HUES48 (cell line): ENCODE results near the gene CTDP1.

Experiments
- H3K27ac ChIP-seq: one replicate; pipeline ENCODE4 v1.7.0; 2013; ENCODE audit warnings: low read depth, low read length, inconsistent platforms
- H3K27me3 ChIP-seq: 2 replicates; pipeline ENCODE4 v1.6.1; 2013; ENCODE audit warnings: mild to moderate bottlenecking, low read length; ENCODE audit not compliant: control insufficient read depth, insufficient read depth
- H3K36me3 ChIP-seq: 2 replicates; pipeline ENCODE4 v1.6.1; 2013; ENCODE audit warnings: low read length; ENCODE audit not compliant: control insufficient read depth, insufficient read depth
- H3K4me1 ChIP-seq: 2 replicates; pipeline ENCODE4 v1.6.1; 2013; ENCODE audit warnings: mild to moderate bottlenecking, low read length; ENCODE audit not compliant: control insufficient read depth, insufficient read depth
- H3K4me3 ChIP-seq: 2 replicates; pipeline ENCODE4 v1.5.1; 2013; ENCODE audit warnings: mild to moderate bottlenecking, low read depth, low read length
- H3K9ac ChIP-seq: 2 replicates; pipeline ENCODE4 v1.6.1; 2013; ENCODE audit warnings: mild to moderate bottlenecking, low read depth, low read length, moderate library complexity
- H3K9me3 ChIP-seq: 2 replicates; pipeline ENCODE4 v1.6.1; 2013; ENCODE audit warnings: low read length; ENCODE audit not compliant: control insufficient read depth, insufficient read depth

The CTDP1 gene

DNA sequence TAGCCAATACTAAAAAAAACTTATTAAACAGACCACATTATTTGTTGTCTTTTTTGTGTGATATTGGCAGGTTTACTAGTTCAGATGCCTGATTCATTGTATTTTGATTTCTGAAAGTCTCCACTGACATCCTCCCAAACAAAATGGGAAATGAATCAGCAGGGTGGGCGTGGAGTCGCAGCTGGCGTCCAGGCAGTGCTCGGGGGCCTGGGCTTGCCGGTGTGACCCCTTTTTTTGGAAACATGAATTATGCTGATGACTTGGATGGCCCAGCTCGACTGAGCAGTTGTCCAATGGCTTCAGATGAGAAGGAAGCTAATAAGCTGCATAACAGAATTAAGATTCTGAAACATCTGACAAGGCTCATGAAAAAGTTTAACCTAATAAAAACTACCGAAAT is 116.4 kb downstream of the CTDP1 start:
- H3K4me1 ChIP-seq = peaks cover 3% of the 10 kb centered on the region; the same call in 1 of the 2 replicates
- H3K27ac ChIP-seq = no peak overlapping the region
- H3K36me3 ChIP-seq = no peaks in the 10 kb centered on the region
- no peaks in the 10 kb centered on the region for H3K9me3 ChIP-seq
- peaks cover 44% of the 10 kb centered on the region for H3K27me3 ChIP-seq
- H3K9ac ChIP-seq = no peak overlapping the region
- no peak overlapping the region for H3K4me3 ChIP-seq

DNA sequence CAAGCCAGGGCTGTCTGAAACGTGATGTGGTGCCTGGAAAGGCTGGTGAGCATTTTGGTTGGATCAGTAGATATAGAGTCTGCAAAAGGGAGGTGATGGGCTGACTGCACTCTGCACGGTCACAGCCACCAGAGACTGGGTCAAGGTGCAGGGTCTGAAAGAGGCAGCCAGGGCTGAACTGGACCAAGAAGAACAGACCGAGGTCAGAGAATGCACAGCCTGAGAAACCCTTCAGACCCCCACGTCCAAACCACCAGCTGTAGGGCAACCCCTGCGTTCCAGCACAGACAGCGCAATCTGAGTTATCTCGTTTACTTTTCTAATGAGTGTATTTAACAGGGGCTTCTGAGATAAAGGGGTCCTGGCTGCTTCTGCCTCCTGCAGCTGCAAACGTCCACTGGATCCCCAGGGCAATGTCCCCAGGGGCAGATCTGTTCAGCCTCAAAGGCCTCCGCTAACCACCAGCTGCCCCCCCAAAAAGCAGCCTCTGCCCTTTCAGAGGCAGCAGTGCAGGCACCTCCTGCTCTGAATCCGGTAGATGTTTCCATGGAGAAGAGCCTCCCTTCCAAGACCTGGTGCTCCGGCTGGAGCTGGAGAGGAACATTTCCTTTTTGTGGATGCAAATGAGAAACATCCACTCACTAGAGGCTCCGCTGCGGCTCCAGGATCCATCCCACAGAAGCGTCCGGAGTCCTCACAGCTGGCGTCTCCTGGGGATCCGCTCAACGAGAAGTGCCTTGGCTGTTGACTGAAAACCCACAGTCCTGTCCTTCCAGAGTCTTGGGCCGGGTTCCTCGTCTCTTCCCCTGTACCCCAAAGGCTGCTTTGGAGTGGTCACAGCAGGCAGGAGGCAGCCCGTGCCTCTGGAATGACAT is 117.2 kb downstream of the CTDP1 start:
- no peaks in the 10 kb centered on the region for H3K36me3 ChIP-seq
- no peaks in the 10 kb centered on the region for H3K9me3 ChIP-seq
- H3K27ac ChIP-seq = no peak overlapping the region
- no peak overlapping the region for H3K9ac ChIP-seq
- H3K27me3 ChIP-seq = peaks cover 44% of the 10 kb centered on the region
- peaks cover 3% of the 10 kb centered on the region; the same call in 1 of the 2 replicates for H3K4me1 ChIP-seq
- no peak overlapping the region for H3K4me3 ChIP-seq

DNA sequence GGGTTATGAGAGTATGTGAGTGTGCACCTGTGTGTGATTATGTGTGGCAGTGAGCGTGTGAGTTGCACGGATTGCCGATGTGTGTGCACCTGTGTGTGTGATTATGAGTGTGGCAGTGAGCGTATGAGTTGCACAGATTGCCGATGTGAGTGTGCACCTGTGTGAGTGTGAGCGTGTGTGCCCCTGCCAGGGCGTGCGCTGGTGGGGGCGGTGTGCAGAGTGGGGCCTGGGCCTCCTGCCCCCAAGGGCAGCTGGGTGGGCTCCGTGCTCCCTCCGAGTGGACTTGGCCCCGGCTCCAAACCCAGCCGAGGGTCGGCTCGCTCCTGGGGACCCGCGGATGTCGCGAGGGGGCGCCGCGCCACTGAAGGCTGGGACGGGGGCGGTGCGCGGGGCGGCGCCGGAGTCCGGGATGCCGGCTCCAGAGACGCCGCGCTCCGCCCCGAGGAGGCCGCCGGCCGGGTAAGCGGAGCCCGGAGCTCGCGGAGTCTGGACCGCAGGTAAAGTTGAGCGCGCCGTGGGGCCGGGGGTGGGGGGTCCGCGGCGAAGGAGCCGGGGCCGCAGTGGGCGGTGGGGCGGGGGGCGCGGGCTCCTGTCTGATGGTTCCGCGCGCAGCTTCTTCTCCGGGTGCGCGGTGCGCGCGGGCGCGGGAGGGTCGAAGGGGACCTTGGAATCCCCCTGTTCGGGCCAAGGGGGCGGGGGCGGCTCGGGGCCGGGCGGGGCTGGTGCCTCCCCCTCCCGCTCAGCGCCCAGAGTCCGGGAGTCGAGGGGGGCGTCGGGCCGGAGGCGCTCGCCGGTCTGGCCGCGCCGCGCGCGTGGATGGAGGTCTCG is 118.1 kb downstream of the CTDP1 start, which contains the start of gene KCNG2:
Gene KCNG2 (plus strand): TSS at position 421 of the 828 bp plus-strand sequence. CDS start 65,730 bp downstream, outside the sequence.
- Histone ChIP-seq H3K27me3 (peaks cover 44% of the 10 kb centered on the region), H3K4me3 (peak within 1 kb of the TSS; percentile 50), H3K4me1 (peaks cover 3% of the 10 kb centered on the region; the same call in 1 of the 2 replicates), H3K36me3 (no peaks in the 10 kb centered on the region), H3K9ac (no peak within 1 kb of the TSS), H3K9me3 (no peaks in the 10 kb centered on the region), H3K27ac (no peak within 1 kb of the TSS)

DNA sequence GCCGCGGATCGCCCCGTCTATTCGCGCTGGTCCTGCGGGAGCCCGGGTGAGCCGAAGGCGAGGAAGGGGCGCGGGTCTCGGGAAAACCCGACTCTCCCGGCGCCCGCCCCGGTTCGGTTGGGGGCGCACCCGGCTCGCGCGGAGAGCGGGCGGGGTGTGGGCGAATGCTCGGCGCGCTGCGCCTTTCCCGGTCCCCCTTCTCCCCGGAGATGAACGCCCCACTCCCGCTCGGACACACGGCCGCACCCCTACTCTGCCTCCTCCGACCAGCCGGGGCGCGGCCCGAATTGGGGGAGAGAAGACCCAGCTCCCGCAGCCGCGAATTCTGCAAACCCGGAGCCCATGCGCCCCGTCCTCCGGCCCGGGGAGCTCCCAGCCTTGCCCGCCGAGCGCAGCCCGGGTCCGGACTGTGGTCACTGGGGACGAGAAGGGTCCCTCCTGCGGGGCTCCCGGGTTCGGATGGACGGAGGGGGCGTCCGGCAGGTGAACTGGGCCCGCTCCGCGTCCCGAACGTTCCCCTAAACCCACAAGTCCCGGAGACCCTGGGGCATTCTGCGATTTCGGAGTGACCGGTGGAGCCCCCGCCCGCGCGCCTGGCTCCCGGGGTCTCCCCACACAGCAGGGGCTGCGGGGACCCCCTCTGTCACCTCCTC is 118.9 kb downstream of the CTDP1 start:
- no peaks in the 10 kb centered on the region for H3K36me3 ChIP-seq
- H3K27me3 ChIP-seq = peaks cover 44% of the 10 kb centered on the region
- H3K4me1 ChIP-seq = peaks cover 3% of the 10 kb centered on the region; the same call in 1 of the 2 replicates
- no peak overlapping the region for H3K9ac ChIP-seq
- H3K9me3 ChIP-seq = no peaks in the 10 kb centered on the region
- peak overlapping the region; percentile 50 for H3K4me3 ChIP-seq
- H3K27ac ChIP-seq = no peak overlapping the region

DNA sequence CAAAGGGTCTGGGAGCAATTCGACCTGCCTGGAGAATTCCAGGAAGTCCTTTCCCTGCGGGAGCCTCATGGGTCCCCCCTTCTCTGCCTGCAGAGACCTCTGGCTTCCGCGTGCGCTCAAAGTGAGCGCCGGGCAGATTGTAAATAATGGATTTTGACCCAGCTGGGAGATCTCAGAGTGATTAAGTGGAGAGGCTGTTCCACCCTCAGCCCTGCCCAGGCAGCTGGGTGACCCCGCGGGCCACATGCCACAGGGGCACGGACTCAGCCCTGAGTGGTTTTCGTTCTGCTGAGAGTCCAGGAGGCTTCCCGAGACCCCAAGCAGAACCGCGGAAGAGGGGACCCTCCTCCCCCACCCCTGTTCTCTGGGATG is 119.4 kb downstream of the CTDP1 start:
- Histone ChIP-seq H3K9me3 (no peaks in the 10 kb centered on the region), H3K27me3 (peaks cover 44% of the 10 kb centered on the region), H3K36me3 (no peaks in the 10 kb centered on the region), H3K27ac (no peak overlapping the region), H3K9ac (no peak overlapping the region), H3K4me3 (peak overlapping the region; percentile 50), H3K4me1 (peaks cover 3% of the 10 kb centered on the region; the same call in 1 of the 2 replicates)

DNA sequence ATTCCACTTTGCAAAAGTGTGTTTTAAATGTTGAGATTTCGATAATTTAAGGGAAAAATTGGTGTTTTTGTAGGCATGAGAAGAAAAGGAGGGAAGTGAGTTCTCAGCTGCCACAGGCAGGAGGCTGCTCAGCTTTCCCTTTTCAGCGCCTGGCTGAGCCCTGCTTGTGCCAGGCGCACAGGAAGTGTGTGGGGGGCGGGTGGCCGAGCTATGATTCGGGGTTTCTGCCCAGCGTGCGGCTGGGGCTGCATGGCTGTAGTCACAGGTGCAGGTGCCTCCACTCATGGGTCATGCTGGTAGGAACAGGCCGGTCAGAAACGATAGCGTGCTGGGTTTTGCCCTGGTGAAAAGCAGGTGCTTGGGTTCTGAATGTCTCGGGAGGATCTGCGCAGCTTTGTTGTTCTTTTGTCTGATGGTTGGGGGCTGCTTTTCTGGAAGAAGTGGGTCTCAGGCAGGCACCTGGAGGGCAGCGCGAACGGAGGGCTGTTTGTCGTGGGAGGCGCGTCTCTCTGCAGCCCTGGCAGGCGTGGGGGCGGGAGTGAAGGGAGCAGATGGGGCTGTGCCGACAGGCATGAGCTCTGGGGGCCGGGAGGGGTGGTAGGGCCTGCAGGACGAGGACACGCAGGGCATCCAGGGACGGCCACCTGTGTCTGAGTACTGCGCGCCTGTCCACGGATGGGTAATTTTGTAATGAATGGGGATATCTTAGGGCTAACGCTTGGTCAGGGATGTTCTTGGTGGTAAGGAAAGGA is 120.2 kb downstream of the CTDP1 start:
- Histone ChIP-seq H3K27me3 (peaks cover 44% of the 10 kb centered on the region), H3K4me1 (peaks cover 3% of the 10 kb centered on the region; the same call in 1 of the 2 replicates), H3K36me3 (no peaks in the 10 kb centered on the region), H3K27ac (no peak overlapping the region), H3K9me3 (no peaks in the 10 kb centered on the region), H3K9ac (no peak overlapping the region), H3K4me3 (no peak overlapping the region; the same call in 1 of the 2 replicates)

DNA sequence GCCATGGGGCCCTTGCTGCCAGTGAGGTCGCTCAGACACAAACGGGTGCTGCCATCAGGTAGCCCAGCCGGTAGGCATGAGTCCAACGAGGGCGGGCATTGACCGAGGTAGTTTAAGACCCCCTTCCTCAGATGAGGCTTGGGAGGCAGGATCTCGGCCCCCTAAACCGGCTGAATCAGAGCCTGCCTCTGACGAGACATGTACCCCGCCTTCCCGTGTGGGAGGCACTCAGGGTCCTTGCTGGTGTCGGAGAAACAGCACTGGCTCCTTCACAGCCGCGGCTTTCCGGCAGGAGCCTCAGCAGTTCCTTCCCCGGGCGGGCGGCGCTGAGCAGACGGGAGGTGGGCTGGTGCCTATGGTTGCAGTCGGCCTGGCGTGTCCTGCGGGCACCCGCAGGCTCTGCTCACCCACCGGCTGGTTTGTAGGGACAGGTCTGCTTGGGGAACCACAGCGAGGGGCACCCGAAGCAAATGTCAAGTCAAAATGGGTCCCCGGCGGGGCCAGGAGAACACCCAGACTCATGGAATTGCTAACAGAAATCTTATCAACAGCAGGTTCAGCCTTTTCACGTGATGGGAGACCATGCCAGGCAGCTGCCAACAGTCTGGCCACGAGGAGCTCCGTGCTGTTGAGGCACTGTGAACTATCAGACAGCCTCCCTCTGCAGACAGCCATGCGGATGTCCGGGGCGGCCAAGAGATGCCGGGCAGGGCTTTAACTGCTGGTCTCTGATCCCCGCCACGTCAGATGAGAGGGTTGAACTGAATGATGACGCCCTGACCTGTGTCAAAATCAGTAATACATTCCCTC is 121.0 kb downstream of the CTDP1 start:
- no peak overlapping the region for H3K4me3 ChIP-seq
- peaks cover 44% of the 10 kb centered on the region for H3K27me3 ChIP-seq
- no peak overlapping the region for H3K27ac ChIP-seq
- no peaks in the 10 kb centered on the region for H3K36me3 ChIP-seq
- peaks cover 3% of the 10 kb centered on the region; the same call in 1 of the 2 replicates for H3K4me1 ChIP-seq
- no peak overlapping the region for H3K9ac ChIP-seq
- no peaks in the 10 kb centered on the region for H3K9me3 ChIP-seq

DNA sequence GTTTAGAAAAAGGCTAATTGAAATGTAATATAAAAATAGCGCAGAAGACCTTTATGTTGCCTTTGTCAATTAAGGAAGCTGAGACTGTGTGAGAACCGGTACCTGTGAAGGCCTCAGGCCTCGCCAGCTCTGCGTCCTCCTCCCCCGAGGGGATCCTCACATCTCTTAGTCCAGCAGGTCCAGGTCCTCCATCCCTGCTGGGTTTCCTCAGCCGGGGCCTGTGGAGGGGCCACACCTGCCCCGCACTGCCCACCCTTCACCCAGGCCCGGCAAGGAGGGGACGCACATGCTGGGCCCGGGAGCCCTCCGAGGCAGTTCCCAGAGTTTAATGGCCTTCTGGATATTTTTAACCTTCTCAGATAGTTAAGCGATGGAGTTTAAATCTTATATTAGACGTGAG is 121.6 kb downstream of the CTDP1 start:
- no peak overlapping the region for H3K9ac ChIP-seq
- H3K27me3 ChIP-seq = peaks cover 40% of the 10 kb centered on the region
- H3K4me3 ChIP-seq = no peak overlapping the region
- H3K9me3 ChIP-seq = no peaks in the 10 kb centered on the region
- H3K27ac ChIP-seq = no peak overlapping the region
- no peaks in the 10 kb centered on the region for H3K36me3 ChIP-seq
- peaks cover 3% of the 10 kb centered on the region; the same call in 1 of the 2 replicates for H3K4me1 ChIP-seq

DNA sequence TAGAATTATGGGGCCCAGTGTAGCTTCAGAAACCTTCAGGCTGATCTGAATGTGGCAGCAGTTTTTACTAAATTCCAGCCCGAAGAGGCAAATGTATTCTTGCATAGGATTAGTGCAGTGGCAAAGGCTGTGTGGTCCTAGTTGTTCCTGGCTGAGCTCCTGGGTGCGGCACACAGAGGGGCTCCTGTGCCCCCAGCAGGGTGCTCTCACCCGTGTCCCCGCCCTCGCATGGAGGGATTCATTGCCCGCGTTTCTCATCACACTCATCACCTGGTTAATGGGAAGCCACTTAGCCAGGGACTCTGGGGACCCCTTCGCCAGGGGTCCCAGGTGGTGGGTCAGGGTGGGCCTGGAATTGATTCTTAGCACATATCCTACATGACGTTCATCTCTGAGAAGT is 122.0 kb downstream of the CTDP1 start:
- H3K4me1 ChIP-seq = peaks cover 3% of the 10 kb centered on the region; the same call in 1 of the 2 replicates
- no peaks in the 10 kb centered on the region for H3K36me3 ChIP-seq
- no peak overlapping the region for H3K27ac ChIP-seq
- H3K27me3 ChIP-seq = peaks cover 36% of the 10 kb centered on the region
- H3K9ac ChIP-seq = no peak overlapping the region
- H3K9me3 ChIP-seq = no peaks in the 10 kb centered on the region
- no peak overlapping the region for H3K4me3 ChIP-seq
